ENCODE data around the gene GMDS. TPM values are rescaled to one million over a fixed set of nuclear protein-coding genes. Genes with fewer than 3 reads are reported as not detected.

The GMDS gene
- total RNA-seq, 1 donor from 2014 or later = 19.9 TPM

GRCh38 chr6:2149361-2150006 lies 95.9 kb downstream of the GMDS start:
- Histone ChIP-seq H3K9me3 (no peaks in the 10 kb centered on the region), H3K27me3 (no peaks in the 10 kb centered on the region), H3K4me3 (no peak overlapping the region), H3K4me1 (peaks cover 0 to 12% of the 10 kb centered on the region in 2 donors), H3K27ac (no peak overlapping the region), H3K36me3 (no peaks in the 10 kb centered on the region)
- intact Hi-C loops (cut with DNase I) = no loop called here
- DNase-seq (ENCODE audit: low spot score in 2 of 2) = no peak
- TF ChIP-seq CTCF (IDR thresholded peaks at IDR 0.05) = no peak

- DNase-seq (ENCODE audit: low spot score in 2 of 2) = no peak
- Histone ChIP-seq H3K27ac (no peak overlapping the region), H3K36me3 (no peaks in the 10 kb centered on the region), H3K27me3 (no peaks in the 10 kb centered on the region), H3K4me3 (no peak overlapping the region), H3K4me1 (peaks cover 0 to 12% of the 10 kb centered on the region in 2 donors), H3K9me3 (no peaks in the 10 kb centered on the region)
- intact Hi-C loops (cut with DNase I) = no loop called here
- TF ChIP-seq CTCF (IDR thresholded peaks at IDR 0.05) = no peak
Measured at GRCh38 chr6:2148748-2149147, 96.7 kb downstream of the GMDS start.

GRCh38 chr6:2147766-2148448 lies 97.5 kb downstream of the GMDS start:
- no peaks in the 10 kb centered on the region for H3K9me3 ChIP-seq

DNA sequence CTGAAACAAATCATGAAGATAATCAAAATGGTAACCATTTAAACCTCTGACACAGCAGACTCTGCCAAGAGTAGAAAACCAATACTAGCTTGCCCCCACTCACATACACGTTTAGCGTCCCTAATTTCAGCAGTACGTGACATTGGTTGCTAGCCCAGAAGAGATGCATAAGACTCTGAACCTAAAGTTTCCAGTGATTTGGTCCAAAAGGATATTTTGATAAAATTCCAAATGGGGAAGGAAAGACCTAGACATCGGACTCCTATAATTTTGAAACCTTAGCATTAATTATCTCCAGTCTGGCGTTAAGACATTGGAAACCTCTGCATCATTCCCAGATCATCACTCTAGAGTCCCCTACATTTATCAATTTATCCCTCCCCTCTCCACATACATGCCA lies 98.1 kb downstream of the GMDS start:
- Histone ChIP-seq H3K9me3 (no peaks in the 10 kb centered on the region), H3K4me3 (no peak overlapping the region), H3K4me1 (peaks cover 0 to 12% of the 10 kb centered on the region in 2 donors), H3K27me3 (no peaks in the 10 kb centered on the region), H3K27ac (no peak overlapping the region), H3K36me3 (no peaks in the 10 kb centered on the region)
- no peak for DNase-seq (ENCODE audit: low spot score in 2 of 2)
- intact Hi-C loops (cut with DNase I) = loop anchor here (2.0 kb wide), 1 partner anchor 32 kb away; no protein-coding TSS in a partner anchor
- TF ChIP-seq CTCF (IDR thresholded peaks at IDR 0.05) = no peak

More at GRCh38 chr6:2147766-2148448, 97.5 kb downstream of the GMDS start:
- no peaks in the 10 kb centered on the region for H3K27me3 ChIP-seq
- intact Hi-C loops (cut with DNase I) = loop anchor here (2.0 kb wide), 1 partner anchor 33 kb away; no protein-coding TSS in a partner anchor
- H3K4me3 ChIP-seq = peak overlapping the region in 1 of 2 donors; percentile 27
- no peaks in the 10 kb centered on the region for H3K36me3 ChIP-seq
- no peak for DNase-seq (ENCODE audit: low spot score in 2 of 2)
- peaks cover 0 to 12% of the 10 kb centered on the region in 2 donors for H3K4me1 ChIP-seq
- H3K27ac ChIP-seq = peak overlapping the region in 1 of 2 donors; percentile 3
- no peak for TF ChIP-seq CTCF (IDR thresholded peaks at IDR 0.05)

GRCh38 chr6:2144210-2144609 lies 101.2 kb downstream of the GMDS start:
- H3K36me3 ChIP-seq = no peaks in the 10 kb centered on the region
- TF ChIP-seq CTCF (IDR thresholded peaks at IDR 0.05) = no peak
- intact Hi-C loops (cut with DNase I) = no loop called here
- no peak overlapping the region for H3K27ac ChIP-seq
- H3K27me3 ChIP-seq = no peaks in the 10 kb centered on the region
- peaks cover 0 to 12% of the 10 kb centered on the region in 2 donors for H3K4me1 ChIP-seq
- H3K4me3 ChIP-seq = no peak overlapping the region
- DNase-seq (ENCODE audit: low spot score in 2 of 2) = no peak
- H3K9me3 ChIP-seq = no peaks in the 10 kb centered on the region
